Ishikawa (cell line): Measurements from ENCODE around the gene CUL5.

Experiments used
- CEBPB ChIP-seq: IDR thresholded peaks from 2 replicates; pipeline ENCODE4 v1.6.1; 2012
- CREB1 ChIP-seq: IDR thresholded peaks from 2 replicates; pipeline ENCODE4 v1.6.1; 2012; ENCODE audit warnings: low read depth
- EGR1 ChIP-seq: IDR thresholded peaks from 2 replicates; pipeline ENCODE4 v1.6.1; 2012
- EP300 ChIP-seq: IDR thresholded peaks from 2 replicates; pipeline ENCODE4 v1.6.1; 2012; ENCODE audit warnings: borderline replicate concordance
- FOXM1 ChIP-seq: IDR thresholded peaks from 2 replicates; pipeline ENCODE4 v1.6.1; 2012; ENCODE audit warnings: low read depth, borderline replicate concordance
- NFIC ChIP-seq: IDR thresholded peaks from 2 replicates; pipeline ENCODE4 v1.6.1; 2012
- RAD21 ChIP-seq: IDR thresholded peaks from 2 replicates; pipeline ENCODE4 v1.6.1; 2012; ENCODE audit warnings: low read depth
- TAF1 ChIP-seq: IDR thresholded peaks from 2 replicates; pipeline ENCODE4 v1.6.1; 2012; ENCODE audit warnings: low read depth, mild to moderate bottlenecking
- TCF12 ChIP-seq: IDR thresholded peaks from 2 replicates; pipeline ENCODE4 v1.6.1; 2012; ENCODE audit warnings: low read depth
- TEAD4 ChIP-seq: IDR thresholded peaks from 2 replicates; pipeline ENCODE4 v1.6.1; 2012
- YY1 ChIP-seq: IDR thresholded peaks from 2 replicates; pipeline ENCODE4 v1.6.1; 2012; ENCODE audit warnings: low read depth
- ZBTB7A ChIP-seq: IDR thresholded peaks from 2 replicates; pipeline ENCODE4 v1.6.1; 2012; ENCODE audit warnings: low read depth
- TF ChIP-seq, protein P1 (sequence below): IDR thresholded peaks from 2 replicates; pipeline ENCODE4 v1.6.1; 2012; ENCODE audit warnings: low read depth, mild to moderate bottlenecking
- TF ChIP-seq, protein P2 (sequence below): IDR thresholded peaks from 2 replicates; pipeline ENCODE4 v1.6.1; 2012
- TF ChIP-seq, protein P3 (sequence below): IDR thresholded peaks from 2 replicates; pipeline ENCODE4 v1.6.1; 2012

CUL5 gene

DNA sequence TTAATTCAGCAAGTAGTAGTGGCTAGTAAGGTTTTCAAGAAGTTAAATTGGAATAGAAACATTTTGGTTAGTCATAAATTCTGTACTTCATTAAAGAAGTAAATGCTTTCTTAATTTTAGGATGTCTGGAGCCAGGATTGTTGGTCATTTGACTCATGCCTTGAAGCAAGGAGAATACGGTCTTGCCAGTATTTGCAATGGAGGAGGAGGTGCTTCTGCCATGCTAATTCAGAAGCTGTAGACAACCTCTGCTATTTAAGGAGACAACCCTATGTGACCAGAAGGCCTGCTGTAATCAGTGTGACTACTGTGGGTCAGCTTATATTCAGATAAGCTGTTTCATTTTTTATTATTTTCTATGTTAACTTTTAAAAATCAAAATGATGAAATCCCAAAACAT, 138.5 kb downstream of the CUL5 start:
- TF ChIP-seq, protein P1, sequence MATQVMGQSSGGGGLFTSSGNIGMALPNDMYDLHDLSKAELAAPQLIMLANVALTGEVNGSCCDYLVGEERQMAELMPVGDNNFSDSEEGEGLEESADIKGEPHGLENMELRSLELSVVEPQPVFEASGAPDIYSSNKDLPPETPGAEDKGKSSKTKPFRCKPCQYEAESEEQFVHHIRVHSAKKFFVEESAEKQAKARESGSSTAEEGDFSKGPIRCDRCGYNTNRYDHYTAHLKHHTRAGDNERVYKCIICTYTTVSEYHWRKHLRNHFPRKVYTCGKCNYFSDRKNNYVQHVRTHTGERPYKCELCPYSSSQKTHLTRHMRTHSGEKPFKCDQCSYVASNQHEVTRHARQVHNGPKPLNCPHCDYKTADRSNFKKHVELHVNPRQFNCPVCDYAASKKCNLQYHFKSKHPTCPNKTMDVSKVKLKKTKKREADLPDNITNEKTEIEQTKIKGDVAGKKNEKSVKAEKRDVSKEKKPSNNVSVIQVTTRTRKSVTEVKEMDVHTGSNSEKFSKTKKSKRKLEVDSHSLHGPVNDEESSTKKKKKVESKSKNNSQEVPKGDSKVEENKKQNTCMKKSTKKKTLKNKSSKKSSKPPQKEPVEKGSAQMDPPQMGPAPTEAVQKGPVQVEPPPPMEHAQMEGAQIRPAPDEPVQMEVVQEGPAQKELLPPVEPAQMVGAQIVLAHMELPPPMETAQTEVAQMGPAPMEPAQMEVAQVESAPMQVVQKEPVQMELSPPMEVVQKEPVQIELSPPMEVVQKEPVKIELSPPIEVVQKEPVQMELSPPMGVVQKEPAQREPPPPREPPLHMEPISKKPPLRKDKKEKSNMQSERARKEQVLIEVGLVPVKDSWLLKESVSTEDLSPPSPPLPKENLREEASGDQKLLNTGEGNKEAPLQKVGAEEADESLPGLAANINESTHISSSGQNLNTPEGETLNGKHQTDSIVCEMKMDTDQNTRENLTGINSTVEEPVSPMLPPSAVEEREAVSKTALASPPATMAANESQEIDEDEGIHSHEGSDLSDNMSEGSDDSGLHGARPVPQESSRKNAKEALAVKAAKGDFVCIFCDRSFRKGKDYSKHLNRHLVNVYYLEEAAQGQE: no peak
- TF ChIP-seq EGR1 (no peak), CEBPB (no peak), CREB1 (no peak), TAF1 (no peak), ZBTB7A (no peak), FOXM1 (no peak), NFIC (no peak), TEAD4 (no peak), TCF12 (no peak), YY1 (no peak), EP300 (no peak), RAD21 (no peak)
- TF ChIP-seq, protein P2, sequence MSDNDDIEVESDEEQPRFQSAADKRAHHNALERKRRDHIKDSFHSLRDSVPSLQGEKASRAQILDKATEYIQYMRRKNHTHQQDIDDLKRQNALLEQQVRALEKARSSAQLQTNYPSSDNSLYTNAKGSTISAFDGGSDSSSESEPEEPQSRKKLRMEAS: no peak

DNA sequence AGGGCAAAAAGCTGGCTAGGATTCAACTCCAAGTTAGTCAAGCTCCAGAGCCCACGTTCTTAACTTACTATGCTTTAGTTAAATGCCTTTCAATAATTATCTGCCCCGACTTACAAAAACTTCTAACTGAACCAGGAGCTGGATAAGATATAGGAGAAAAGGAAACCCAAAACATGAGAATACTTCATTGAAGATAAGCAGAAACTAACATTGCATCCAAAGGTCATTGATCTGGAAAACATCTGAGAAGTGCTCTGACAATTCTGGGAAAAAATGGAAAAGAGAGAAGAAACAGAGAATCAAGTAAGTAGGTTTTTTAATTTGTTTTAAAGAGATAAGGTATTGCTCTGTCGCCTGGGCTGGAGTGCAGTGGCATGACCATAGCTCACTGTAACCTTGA, 139.9 kb downstream of the CUL5 start:
- no peak for TF ChIP-seq CREB1
- no peak for TF ChIP-seq EGR1
- no peak for TF ChIP-seq TCF12
- no peak for TF ChIP-seq FOXM1
- TF ChIP-seq, protein P2: no peak
- no peak for TF ChIP-seq EP300
- no peak for TF ChIP-seq ZBTB7A
- TF ChIP-seq CEBPB: no peak

DNA sequence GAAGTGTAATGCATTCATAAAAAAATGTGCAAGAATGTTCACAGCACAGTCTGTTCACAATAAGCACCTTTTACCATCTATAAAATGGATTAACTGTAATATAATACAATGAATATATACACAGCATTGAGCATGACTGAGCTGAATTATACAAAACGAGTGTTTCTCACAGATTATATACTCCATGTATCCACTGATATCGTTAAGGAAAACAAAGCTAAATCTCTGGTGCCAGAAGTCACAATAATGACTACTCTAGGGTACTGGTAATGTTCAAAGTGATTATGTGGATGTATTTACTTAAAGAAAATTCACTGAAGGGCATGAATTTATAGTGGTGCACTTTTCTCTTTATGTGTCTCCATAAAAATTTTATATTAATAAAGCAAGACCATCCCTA, 145.9 kb downstream of the CUL5 start:
- no peak for TF ChIP-seq FOXM1
- no peak for TF ChIP-seq TCF12
- TF ChIP-seq CREB1: no peak
- no peak for TF ChIP-seq ZBTB7A
- TF ChIP-seq TEAD4: no peak
- TF ChIP-seq RAD21: no peak
- TF ChIP-seq, protein P1: no peak
- no peak for TF ChIP-seq TAF1
- no peak for TF ChIP-seq NFIC
- no peak for TF ChIP-seq CEBPB
- TF ChIP-seq, protein P3, sequence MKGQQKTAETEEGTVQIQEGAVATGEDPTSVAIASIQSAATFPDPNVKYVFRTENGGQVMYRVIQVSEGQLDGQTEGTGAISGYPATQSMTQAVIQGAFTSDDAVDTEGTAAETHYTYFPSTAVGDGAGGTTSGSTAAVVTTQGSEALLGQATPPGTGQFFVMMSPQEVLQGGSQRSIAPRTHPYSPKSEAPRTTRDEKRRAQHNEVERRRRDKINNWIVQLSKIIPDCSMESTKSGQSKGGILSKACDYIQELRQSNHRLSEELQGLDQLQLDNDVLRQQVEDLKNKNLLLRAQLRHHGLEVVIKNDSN: no peak
- no peak for TF ChIP-seq EP300
- no peak for TF ChIP-seq EGR1
- no peak for TF ChIP-seq YY1
- TF ChIP-seq, protein P2: no peak
